GM06990 (cell line): ENCODE data around the gene STXBP3.

ENCODE experiments used
- DNase-seq: peaks from one replicate; pipeline ENCODE4 v3.0.0-alpha.2; 2011; ENCODE audit not compliant: insufficient read length; ENCODE audit errors: extremely low read depth
- H3K27me3 ChIP-seq: replicated peaks from 2 replicates; pipeline ENCODE4 v1.6.0; 2011; ENCODE audit warnings: low read length; ENCODE audit not compliant: control insufficient read depth, insufficient read depth
- H3K36me3 ChIP-seq: 2 replicates; pipeline ENCODE4 v1.5.1; 2011; ENCODE audit warnings: low read length; ENCODE audit not compliant: control insufficient read depth, insufficient read depth
- H3K4me3 ChIP-seq: replicated peaks from 2 replicates; pipeline ENCODE4 v1.5.1; 2011; ENCODE audit warnings: low read depth, mild to moderate bottlenecking, control low read depth, low read length
- CTCF ChIP-seq: IDR thresholded peaks from 2 replicates; pipeline ENCODE4 v1.5.1; 2011; ENCODE audit warnings: low read length, control low read depth, mild to moderate bottlenecking, inconsistent platforms; ENCODE audit not compliant: insufficient read depth, poor library complexity, severe bottlenecking

Gene STXBP3

GRCh38 chr1:108704496-108704895 lies 42.0 kb upstream of the STXBP3 start:
- no peak for TF ChIP-seq CTCF
- H3K4me3 ChIP-seq, result no peak overlapping the region
- DNase-seq, result no peak
- no peaks in the 10 kb centered on the region for H3K27me3 ChIP-seq
- H3K36me3 ChIP-seq, result peaks cover 2% of the 10 kb centered on the region

GRCh38 chr1:108706643-108707042 lies 39.8 kb upstream of the STXBP3 start:
- no peak for DNase-seq
- Histone ChIP-seq H3K4me3 (no peak overlapping the region), H3K27me3 (no peaks in the 10 kb centered on the region), H3K36me3 (no peaks in the 10 kb centered on the region)
- no peak for TF ChIP-seq CTCF

GRCh38 chr1:108708691-108709660 lies 37.5 kb upstream of the STXBP3 start:
- H3K36me3 ChIP-seq, result no peaks in the 10 kb centered on the region
- no peak for DNase-seq
- no peak overlapping the region for H3K4me3 ChIP-seq
- peak; percentile 68 for TF ChIP-seq CTCF
- H3K27me3 ChIP-seq, result no peaks in the 10 kb centered on the region

GRCh38 chr1:108712606-108713150 lies 33.8 kb upstream of the STXBP3 start, which contains the start of gene FNDC7:
FNDC7 (plus strand) TSS chr1:108712908; CDS start chr1:108712934, 26 bp downstream.
- Histone ChIP-seq H3K27me3 (no peaks in the 10 kb centered on the region), H3K4me3 (no peak within 1 kb of the TSS), H3K36me3 (no peaks in the 10 kb centered on the region)
- TF ChIP-seq CTCF, result no peak
- DNase-seq, result no peak

- Histone ChIP-seq H3K4me3 (no peak overlapping the region), H3K36me3 (no peaks in the 10 kb centered on the region), H3K27me3 (no peaks in the 10 kb centered on the region)
- DNase-seq, result no peak
- no peak for TF ChIP-seq CTCF
These were observed 30.5 kb upstream of the STXBP3 start for GRCh38 chr1:108715932-108716331.
